Measurements from ENCODE around the gene CRYBA1.

- no peak for TF ChIP-seq EZH2 (IDR thresholded peaks at IDR 0.05)
- TF ChIP-seq CTCF (IDR thresholded peaks at IDR 0.05): no peak
These were observed 6.4 kb downstream of the CRYBA1 start for GRCh38 chr17:29253037-29253436.

Measured in neural progenitor cell (in vitro differentiated cells).